ENCODE data around the gene FKBP1B.

Gene FKBP1B

DNA sequence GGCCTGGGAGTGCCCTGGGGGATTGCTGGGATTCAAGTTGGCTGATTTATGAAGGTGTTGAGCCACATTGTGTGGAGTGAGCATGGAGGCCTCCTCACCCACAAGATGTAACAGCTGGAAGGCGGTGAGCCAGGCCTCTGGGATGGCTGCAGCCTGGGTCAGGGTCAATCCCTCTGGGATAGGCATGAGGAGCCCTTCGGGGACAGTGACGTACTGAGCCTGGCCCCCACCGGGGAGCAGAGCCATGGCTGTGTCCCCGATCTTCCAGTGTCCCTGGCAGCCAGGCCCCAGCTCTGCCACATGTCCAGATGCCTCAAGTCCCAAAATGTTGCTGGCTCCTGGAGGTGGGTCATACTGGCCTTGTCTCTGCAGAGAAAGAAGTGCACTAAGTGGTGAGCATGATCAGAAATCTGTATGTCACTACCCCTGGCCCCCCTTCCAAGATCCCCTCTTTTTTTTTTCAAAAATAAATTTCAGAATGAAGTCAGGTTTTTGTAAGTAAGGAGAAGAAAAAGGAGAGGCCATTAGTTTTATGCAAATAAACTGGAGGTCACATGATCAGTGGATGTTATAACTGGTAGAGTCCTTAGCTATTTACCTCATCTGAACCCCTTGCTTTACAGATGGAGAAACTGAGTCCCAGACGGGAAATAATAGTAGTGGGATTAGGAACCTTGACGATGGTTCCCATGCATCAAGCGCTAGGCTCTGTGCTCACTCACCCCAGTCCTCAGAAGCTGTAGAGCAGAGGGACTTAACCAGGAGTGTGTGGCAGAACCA lies 33.4 kb downstream of the FKBP1B start:
- H3K27me3 ChIP-seq (ENCODE audit: insufficient read depth, low read depth, severe bottlenecking): no peaks in the 10 kb centered on the region
- no peak for TF ChIP-seq CTCF (IDR thresholded peaks at IDR 0.05; ENCODE audit: low read depth, low read length)
- H3K27ac ChIP-seq: peak overlapping the region; percentile 92
- H3K4me3 ChIP-seq (ENCODE audit: low read depth, low read length): peak overlapping the region; percentile 48
- no peaks in the 10 kb centered on the region for H3K9me3 ChIP-seq (ENCODE audit: severe bottlenecking)
- no peak for DNase-seq
- peaks cover 18% of the 10 kb centered on the region for H3K36me3 ChIP-seq

GRCh38 chr2:24083567-24084385 lies 34.2 kb downstream of the FKBP1B start:
- Histone ChIP-seq H3K27me3 (ENCODE audit: insufficient read depth, low read depth, severe bottlenecking) (no peaks in the 10 kb centered on the region), H3K9me3 (ENCODE audit: severe bottlenecking) (no peaks in the 10 kb centered on the region), H3K4me3 (ENCODE audit: low read depth, low read length) (peak overlapping the region; percentile 48), H3K36me3 (peaks cover 18% of the 10 kb centered on the region), H3K27ac (peak overlapping the region; percentile 92)
- TF ChIP-seq CTCF (IDR thresholded peaks at IDR 0.05; ENCODE audit: low read depth, low read length): 0 out of 2 replicates have a peak, but pooled peaks have one; percentile 2
- DNase-seq: peak; percentile 99

DNA sequence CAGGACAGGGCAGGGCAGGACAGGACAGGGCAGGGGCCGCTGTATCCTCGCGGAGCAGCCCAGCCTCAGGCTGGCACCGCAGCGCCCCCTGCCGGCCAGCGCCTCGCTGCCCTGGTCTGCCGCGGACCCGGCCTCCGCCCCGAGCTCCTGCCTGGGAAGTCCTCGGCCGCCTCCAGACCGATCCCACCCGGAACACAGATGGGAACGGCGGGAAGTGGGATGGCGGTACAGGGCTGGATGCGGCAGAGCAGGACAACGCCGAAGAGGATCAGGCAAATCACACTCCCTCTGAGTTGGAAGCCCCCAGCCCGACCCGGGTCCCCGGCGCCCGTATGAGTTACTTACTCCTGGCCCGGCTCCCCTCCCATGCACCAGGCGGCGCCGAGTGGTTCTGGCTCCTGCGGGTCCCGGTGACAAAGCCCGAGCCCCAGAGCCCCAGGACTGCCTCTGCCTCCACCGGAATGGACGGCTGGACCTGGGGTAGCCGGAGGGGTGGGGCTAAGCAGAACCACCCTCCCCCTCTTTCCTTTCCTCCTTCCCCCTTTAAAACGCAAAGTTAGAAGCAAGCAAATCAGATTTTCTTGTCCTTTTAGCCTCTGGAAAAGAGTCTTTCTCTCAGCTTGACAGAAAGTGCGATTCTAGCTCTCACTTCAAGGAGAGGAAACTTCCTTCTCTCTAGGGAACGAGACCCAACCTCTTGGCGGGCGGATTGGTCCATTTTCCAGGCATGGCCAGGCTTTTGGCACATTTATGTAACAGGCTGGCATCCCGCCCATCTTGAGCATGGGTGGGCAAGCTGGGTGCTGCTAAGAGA lies 35.1 kb downstream of the FKBP1B start, which contains the start of gene TP53I3:
TSS of gene TP53I3 (minus strand) at position 449 of the 814 bp plus-strand sequence. CDS start 508 bp downstream, outside the sequence.
- DNase-seq: peak; percentile 93
- TF ChIP-seq CTCF (IDR thresholded peaks at IDR 0.05; ENCODE audit: low read depth, low read length): peak; percentile 98
- Histone ChIP-seq H3K27ac (peak within 1 kb of the TSS; percentile 92), H3K9me3 (ENCODE audit: severe bottlenecking) (no peaks in the 10 kb centered on the region), H3K4me3 (ENCODE audit: low read depth, low read length) (peak within 1 kb of the TSS; percentile 48), H3K36me3 (peaks cover 13% of the 10 kb centered on the region), H3K27me3 (ENCODE audit: insufficient read depth, low read depth, severe bottlenecking) (no peaks in the 10 kb centered on the region)

DNA sequence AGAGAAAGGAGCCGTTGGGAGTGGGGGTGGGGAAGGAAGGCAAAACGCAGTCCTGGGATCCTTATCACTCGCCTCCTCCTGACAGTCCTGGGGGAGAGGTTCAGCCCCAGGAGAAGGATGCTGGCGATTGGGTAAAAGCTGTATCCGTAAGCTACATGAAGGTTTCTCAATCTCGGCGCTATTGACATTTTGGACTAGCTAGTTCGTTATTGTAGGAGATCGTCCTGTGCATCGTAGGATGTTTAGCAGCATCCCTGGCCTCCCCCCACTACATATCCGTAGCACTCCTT lies 35.6 kb downstream of the FKBP1B start:
- Histone ChIP-seq H3K4me3 (ENCODE audit: low read depth, low read length) (peak overlapping the region; percentile 48), H3K27ac (peak overlapping the region; percentile 92), H3K9me3 (ENCODE audit: severe bottlenecking) (no peaks in the 10 kb centered on the region), H3K27me3 (ENCODE audit: insufficient read depth, low read depth, severe bottlenecking) (no peaks in the 10 kb centered on the region), H3K36me3 (peaks cover 11% of the 10 kb centered on the region)
- DNase-seq: no peak
- TF ChIP-seq CTCF (IDR thresholded peaks at IDR 0.05; ENCODE audit: low read depth, low read length): no peak

DNA sequence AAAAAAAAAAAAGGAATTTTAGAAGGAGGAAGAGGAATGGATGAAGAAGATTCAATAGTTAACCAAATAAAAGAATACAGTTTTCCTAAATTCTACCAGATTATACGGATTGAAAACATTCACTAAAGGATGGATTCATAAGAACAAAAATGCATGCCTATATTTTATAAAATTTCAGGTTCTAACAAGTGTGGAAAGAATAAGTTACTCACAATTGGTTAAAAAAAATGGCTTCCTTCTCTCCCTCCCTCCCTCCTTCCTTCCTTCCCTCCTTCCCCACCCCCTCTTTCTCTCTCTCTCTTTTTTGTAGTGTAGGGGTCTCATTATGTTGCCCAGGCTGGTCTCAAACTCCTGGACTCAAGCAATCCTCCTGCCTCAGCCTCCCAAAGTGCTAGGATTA lies 36.7 kb downstream of the FKBP1B start:
- no peak overlapping the region for H3K27ac ChIP-seq
- no peak for DNase-seq
- H3K9me3 ChIP-seq (ENCODE audit: severe bottlenecking): no peaks in the 10 kb centered on the region
- no peaks in the 10 kb centered on the region for H3K27me3 ChIP-seq (ENCODE audit: insufficient read depth, low read depth, severe bottlenecking)
- H3K36me3 ChIP-seq: peaks cover 11% of the 10 kb centered on the region
- H3K4me3 ChIP-seq (ENCODE audit: low read depth, low read length): no peak overlapping the region
- TF ChIP-seq CTCF (IDR thresholded peaks at IDR 0.05; ENCODE audit: low read depth, low read length): no peak
